ENCODE measurements around the gene ANKS1B. TPM values are rescaled to one million over a fixed set of nuclear protein-coding genes. Genes with fewer than 3 reads are reported as not detected.

Gene ANKS1B
- total RNA-seq, 1 experiment from 2014 or later = 0.54 TPM

DNA sequence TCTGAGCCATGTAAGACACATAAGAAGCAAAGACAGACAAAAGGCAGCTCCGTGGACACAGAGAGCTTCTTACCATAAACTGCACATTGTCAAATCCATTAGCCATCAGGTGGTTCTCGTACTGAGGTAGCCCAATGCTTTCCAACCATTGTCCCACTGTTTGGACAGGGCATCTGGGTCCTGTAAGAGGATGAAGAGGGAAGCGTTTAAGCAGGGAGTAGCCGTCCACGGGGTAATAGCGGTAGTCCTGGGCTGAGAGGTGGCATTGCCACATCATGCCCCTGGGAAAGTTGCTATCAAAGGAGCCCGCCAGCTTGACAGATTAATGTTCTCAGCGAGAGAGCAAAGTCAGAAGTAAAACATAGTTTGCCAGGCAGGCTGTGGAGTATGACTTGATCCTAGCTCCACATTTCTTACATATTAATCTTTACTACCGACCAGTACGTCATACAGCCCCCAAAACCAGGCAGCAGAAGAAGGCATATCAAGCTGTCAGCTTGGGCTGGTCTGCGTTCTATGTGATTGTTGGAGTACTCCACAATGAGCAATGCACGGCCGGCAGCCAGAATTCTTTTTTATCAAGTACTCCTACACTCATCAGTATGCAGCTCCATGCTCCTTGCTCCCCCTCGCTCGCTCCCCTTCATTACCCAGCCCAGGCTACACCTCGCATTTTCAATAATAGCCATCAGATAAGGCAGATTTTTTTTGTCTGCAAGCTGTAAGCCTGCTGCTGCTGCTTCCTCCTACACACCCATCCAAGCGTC lies 830.3 kb downstream of the ANKS1B start:
- TF ChIP-seq JUND (IDR thresholded peaks at IDR 0.05) = no peak
- no peak for TF ChIP-seq FOSL1 (IDR thresholded peaks at IDR 0.05; ENCODE audit: low read depth)
- TF ChIP-seq CEBPB (IDR thresholded peaks at IDR 0.05; ENCODE audit: low read depth) = no peak
- TF ChIP-seq ELF1 (IDR thresholded peaks at IDR 0.05; ENCODE audit: borderline replicate concordance, low read depth) = no peak
- TF ChIP-seq ZNF274 (IDR thresholded peaks at IDR 0.05; ENCODE audit: low read depth, low read length) = no peak
- no peak for TF ChIP-seq SP1 (IDR thresholded peaks at IDR 0.05; ENCODE audit: low read depth)
- TF ChIP-seq ZFX (IDR thresholded peaks at IDR 0.05) = no peak
- no peak for TF ChIP-seq EZH2phosphoT487 (IDR thresholded peaks at IDR 0.05; ENCODE audit: borderline replicate concordance)
- TF ChIP-seq YY1 (IDR thresholded peaks at IDR 0.05; ENCODE audit: extremely low read depth, insufficient replicate concordance, low read depth, low read length) = no peak
- TF ChIP-seq, protein P1, sequence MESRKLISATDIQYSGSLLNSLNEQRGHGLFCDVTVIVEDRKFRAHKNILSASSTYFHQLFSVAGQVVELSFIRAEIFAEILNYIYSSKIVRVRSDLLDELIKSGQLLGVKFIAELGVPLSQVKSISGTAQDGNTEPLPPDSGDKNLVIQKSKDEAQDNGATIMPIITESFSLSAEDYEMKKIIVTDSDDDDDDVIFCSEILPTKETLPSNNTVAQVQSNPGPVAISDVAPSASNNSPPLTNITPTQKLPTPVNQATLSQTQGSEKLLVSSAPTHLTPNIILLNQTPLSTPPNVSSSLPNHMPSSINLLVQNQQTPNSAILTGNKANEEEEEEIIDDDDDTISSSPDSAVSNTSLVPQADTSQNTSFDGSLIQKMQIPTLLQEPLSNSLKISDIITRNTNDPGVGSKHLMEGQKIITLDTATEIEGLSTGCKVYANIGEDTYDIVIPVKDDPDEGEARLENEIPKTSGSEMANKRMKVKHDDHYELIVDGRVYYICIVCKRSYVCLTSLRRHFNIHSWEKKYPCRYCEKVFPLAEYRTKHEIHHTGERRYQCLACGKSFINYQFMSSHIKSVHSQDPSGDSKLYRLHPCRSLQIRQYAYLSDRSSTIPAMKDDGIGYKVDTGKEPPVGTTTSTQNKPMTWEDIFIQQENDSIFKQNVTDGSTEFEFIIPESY (IDR thresholded peaks at IDR 0.05; ENCODE audit: extremely low read depth, insufficient replicate concordance, low read length) = no peak
- TF ChIP-seq CBX3 (IDR thresholded peaks at IDR 0.05; ENCODE audit: low read depth) = no peak
- no peak for TF ChIP-seq SRF (IDR thresholded peaks at IDR 0.05; ENCODE audit: low read depth)
- no peak for TF ChIP-seq RAD21 (IDR thresholded peaks at IDR 0.05; ENCODE audit: low read depth)
- TF ChIP-seq, protein P2, sequence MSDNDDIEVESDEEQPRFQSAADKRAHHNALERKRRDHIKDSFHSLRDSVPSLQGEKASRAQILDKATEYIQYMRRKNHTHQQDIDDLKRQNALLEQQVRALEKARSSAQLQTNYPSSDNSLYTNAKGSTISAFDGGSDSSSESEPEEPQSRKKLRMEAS (IDR thresholded peaks at IDR 0.05) = no peak
- no peak for TF ChIP-seq TCF7L2 (IDR thresholded peaks at IDR 0.05; ENCODE audit: borderline replicate concordance, extremely low read depth, insufficient read depth, insufficient read length)
- TF ChIP-seq EZH2 (IDR thresholded peaks at IDR 0.05) = no peak
- TF ChIP-seq, protein P3, sequence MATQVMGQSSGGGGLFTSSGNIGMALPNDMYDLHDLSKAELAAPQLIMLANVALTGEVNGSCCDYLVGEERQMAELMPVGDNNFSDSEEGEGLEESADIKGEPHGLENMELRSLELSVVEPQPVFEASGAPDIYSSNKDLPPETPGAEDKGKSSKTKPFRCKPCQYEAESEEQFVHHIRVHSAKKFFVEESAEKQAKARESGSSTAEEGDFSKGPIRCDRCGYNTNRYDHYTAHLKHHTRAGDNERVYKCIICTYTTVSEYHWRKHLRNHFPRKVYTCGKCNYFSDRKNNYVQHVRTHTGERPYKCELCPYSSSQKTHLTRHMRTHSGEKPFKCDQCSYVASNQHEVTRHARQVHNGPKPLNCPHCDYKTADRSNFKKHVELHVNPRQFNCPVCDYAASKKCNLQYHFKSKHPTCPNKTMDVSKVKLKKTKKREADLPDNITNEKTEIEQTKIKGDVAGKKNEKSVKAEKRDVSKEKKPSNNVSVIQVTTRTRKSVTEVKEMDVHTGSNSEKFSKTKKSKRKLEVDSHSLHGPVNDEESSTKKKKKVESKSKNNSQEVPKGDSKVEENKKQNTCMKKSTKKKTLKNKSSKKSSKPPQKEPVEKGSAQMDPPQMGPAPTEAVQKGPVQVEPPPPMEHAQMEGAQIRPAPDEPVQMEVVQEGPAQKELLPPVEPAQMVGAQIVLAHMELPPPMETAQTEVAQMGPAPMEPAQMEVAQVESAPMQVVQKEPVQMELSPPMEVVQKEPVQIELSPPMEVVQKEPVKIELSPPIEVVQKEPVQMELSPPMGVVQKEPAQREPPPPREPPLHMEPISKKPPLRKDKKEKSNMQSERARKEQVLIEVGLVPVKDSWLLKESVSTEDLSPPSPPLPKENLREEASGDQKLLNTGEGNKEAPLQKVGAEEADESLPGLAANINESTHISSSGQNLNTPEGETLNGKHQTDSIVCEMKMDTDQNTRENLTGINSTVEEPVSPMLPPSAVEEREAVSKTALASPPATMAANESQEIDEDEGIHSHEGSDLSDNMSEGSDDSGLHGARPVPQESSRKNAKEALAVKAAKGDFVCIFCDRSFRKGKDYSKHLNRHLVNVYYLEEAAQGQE (IDR thresholded peaks at IDR 0.05; ENCODE audit: low read depth) = no peak
- no peak for TF ChIP-seq POLR2A (IDR thresholded peaks at IDR 0.05; ENCODE audit: borderline replicate concordance, extremely low read depth, insufficient read depth, insufficient read length)
- no peaks in the 10 kb centered on the region for H4K20me1 ChIP-seq (ENCODE audit: insufficient read depth)
- H3K4me2 ChIP-seq (ENCODE audit: low read length) = no peak overlapping the region
- H3K36me3 ChIP-seq (ENCODE audit: control insufficient read depth in 1 of 2, insufficient read depth in 2 of 2, low read length in 2 of 2) = no peaks in the 10 kb centered on the region
- no peaks in the 10 kb centered on the region for H3K4me1 ChIP-seq (ENCODE audit: control insufficient read depth in 1 of 2, insufficient read depth in 2 of 2, low read length in 2 of 2)
- POLR2A ChIA-PET = no interaction called here
- no peak overlapping the region for H2AFZ ChIP-seq (ENCODE audit: low read depth, low read length, poor library complexity, severe bottlenecking)
- RAD21 ChIA-PET (ENCODE audit: low non-redundant PET in 1 of 2, low total read pairs in 2 of 2, uncharacterized antibody in 2 of 2, unreplicated experiment in 2 of 2) = no interaction called here
- no peaks in the 10 kb centered on the region for H3K9me2 ChIP-seq (ENCODE audit: insufficient read depth)
- CTCF ChIA-PET = no interaction called here
- no peak overlapping the region for H3K4me3 ChIP-seq (replicated peaks in 1 of 2; ENCODE audit: low read depth in 1 of 2, low read length in 2 of 2)
- no peaks in the 10 kb centered on the region for H3K79me2 ChIP-seq (ENCODE audit: insufficient read depth, low read length)
- no TSS peak for BruUV-seq (replicated peaks)
- DNase-seq (ENCODE audit: low read depth, low spot score) (no peak), ATAC-seq (no peak)
- H3K27ac ChIP-seq (ENCODE audit: low read depth, low read length) = no peak overlapping the region
- no peak overlapping the region for H3K9ac ChIP-seq (ENCODE audit: low read length)
- H3K9me3 ChIP-seq (ENCODE audit: control insufficient read depth in 1 of 2, insufficient read depth in 1 of 2, low read depth in 1 of 2, low read length in 2 of 2) = no peaks in the 10 kb centered on the region
- peaks cover 22% of the 10 kb centered on the region for H3K27me3 ChIP-seq (ENCODE audit: insufficient read depth, low read length)
- intact Hi-C loops (cut with micrococcal nuclease) = no loop called here

All from HCT116 (cell line).